Measurements from ENCODE around the gene NPLOC4. TPM values are rescaled to one million over a fixed set of nuclear protein-coding genes. Genes with fewer than 3 reads are reported as not detected.

Gene NPLOC4
- total and polyA plus RNA-seq, 2 of the 13 experiments (the other 11 are each of a cell fraction or from before 2014, with no cell fraction given): 57.0 to 97.0 TPM

GRCh38 chr17:81683584-81684441 lies 46.9 kb upstream of the NPLOC4 start, which contains the start of the genes ARL16 and HGS (continued):
- TF ChIP-seq ZNF761 (CRISPR knock-in tag; conservative IDR thresholded peaks at IDR 0.05) (peak; percentile 70), SCMH1 (CRISPR knock-in tag; IDR thresholded peaks at IDR 0.05; ENCODE audit: borderline replicate concordance) (no peak), ZNF7 (CRISPR knock-in tag; IDR thresholded peaks at IDR 0.05) (no peak), PRDM15 (CRISPR knock-in tag; IDR thresholded peaks at IDR 0.05) (0 out of 2 replicates have a peak, but pooled peaks have one; percentile 21), STAT5B (CRISPR knock-in tag; IDR thresholded peaks at IDR 0.05) (no peak), ZSCAN5A (CRISPR knock-in tag; IDR thresholded peaks at IDR 0.05; ENCODE audit: borderline replicate concordance) (0 out of 2 replicates have a peak, but pooled peaks have one; percentile 22), TBL1XR1 (IDR thresholded peaks at IDR 0.05; ENCODE audit: borderline replicate concordance, low read length, partially characterized antibody) (no peak), ZMAT3 (CRISPR knock-in tag; conservative IDR thresholded peaks at IDR 0.05) (no peak), ZNF556 (CRISPR knock-in tag; IDR thresholded peaks at IDR 0.05; ENCODE audit: borderline replicate concordance) (0 out of 2 replicates have a peak, but pooled peaks have one; percentile 48), ZC3H13 (CRISPR knock-in tag; IDR thresholded peaks at IDR 0.05) (no peak), GABPA (IDR thresholded peaks at IDR 0.05; ENCODE audit: low read depth, low read length) (peak; percentile 88), GABPA (CRISPR knock-in tag; IDR thresholded peaks at IDR 0.05; ENCODE audit: low read depth) (peak; percentile 92), ZNF20 (CRISPR knock-in tag; IDR thresholded peaks at IDR 0.05) (no peak), HOXA3 (CRISPR knock-in tag; IDR thresholded peaks at IDR 0.05) (peak; percentile 79), ZNF263 (CRISPR knock-in tag; IDR thresholded peaks at IDR 0.05) (peak; percentile 51), THAP7 (CRISPR knock-in tag; IDR thresholded peaks at IDR 0.05) (no peak), MTERF4 (CRISPR knock-in tag; IDR thresholded peaks at IDR 0.05) (peak; percentile 81; the same call in 1 of the 2 replicates), ZNF557 (CRISPR knock-in tag; IDR thresholded peaks at IDR 0.05) (no peak; the same call in 1 of the 2 replicates), ZNF784 (CRISPR knock-in tag; IDR thresholded peaks at IDR 0.05; ENCODE audit: borderline replicate concordance) (no peak), TFDP2 (CRISPR knock-in tag; IDR thresholded peaks at IDR 0.05) (peak; percentile 86)

All from HepG2 (cell line).